GM21390 (cell line): Measurements from ENCODE around the gene ABCC8.
"Not testable (repeated sequence)": the region's sequence is repeated elsewhere in the genome, so short reads cannot be mapped to it uniquely, and the experiment has no call there.

Source experiments
- ATAC-seq: cut with Tn5 transposase; IDR thresholded peaks from one replicate; pipeline ENCODE4 v1.9.1; 2021; ENCODE audit not compliant: unreplicated experiment

ABCC8 gene

DNA sequence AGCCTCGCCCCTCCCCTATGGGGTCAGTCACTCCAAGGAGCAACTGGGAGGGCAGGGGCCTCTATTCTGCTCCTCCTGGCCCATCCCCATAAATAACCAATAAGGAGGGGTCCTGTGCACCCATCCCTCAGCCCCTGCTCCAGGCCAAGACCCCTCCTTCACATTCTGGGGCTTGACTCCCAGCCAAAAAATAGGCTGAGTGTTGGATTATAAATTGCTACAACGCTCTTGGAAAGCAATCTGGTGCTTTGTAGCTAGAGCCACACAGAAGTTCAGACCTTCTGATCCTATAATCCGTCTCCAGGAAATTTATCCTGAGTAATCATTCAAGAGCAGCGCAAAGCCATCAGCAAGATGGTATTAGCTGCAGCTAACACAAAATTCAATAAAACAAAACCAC lies 42.5 kb downstream of the ABCC8 start:
- no peak for ATAC-seq

DNA sequence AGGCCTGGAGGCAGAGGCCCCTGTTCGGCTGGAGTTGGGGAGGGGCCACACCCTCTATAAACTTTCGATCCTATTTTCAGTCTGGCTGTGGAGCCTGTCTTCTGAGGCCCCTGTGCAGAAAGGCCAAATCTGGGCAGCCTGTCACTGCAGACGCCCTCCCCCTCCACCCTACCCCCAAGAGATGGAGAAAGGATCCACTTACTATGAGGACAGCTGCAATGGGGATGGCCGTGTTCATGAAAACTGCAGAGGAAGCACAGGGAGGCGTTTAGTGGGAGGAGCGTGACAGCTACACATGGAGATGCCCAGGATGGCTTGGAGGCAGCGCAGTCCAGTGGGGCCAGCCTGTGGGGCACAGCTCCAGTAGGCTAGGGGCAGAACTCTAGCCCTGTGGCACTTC lies 44.6 kb downstream of the ABCC8 start:
- ATAC-seq = no peak

DNA sequence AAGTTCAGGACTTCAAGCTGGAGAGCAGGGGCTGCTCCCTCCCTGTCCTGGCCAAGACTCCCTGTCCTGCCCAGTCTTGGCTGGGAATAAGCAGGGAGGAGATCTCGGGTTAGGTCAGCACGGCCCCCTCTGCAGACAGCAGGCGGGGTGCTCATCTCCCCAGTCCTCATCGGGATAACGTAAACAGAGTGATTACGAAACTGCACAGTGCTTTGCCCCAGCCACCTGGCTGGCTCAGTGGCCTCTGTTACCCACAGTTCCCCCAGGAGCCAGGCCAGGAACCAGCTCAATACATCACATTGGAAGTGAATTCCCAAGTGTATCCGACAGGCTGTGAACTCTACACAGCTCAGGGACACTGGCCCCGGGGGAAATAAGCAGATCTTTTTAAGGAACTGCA lies 45.5 kb downstream of the ABCC8 start:
- ATAC-seq = no peak

DNA sequence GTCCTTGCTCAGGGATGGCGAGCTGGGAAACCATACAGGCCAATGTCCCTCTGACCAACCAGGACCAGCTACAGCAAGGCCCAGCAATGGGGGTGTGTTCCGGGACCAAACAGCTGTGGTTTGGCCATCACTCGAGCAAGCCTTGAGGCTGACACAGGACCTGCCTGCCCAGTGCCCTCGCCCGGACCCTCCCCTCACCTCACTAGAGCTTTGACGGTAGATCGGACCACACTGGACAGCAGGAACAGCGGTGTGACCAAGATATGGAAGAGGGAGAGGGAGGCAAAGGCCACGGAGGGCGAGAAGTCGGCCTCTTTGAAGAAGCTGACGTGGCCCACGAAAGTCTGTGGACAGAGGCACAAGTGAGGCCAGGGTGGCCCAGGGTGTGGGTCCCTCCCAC lies 46.0 kb downstream of the ABCC8 start:
- ATAC-seq = no peak

DNA sequence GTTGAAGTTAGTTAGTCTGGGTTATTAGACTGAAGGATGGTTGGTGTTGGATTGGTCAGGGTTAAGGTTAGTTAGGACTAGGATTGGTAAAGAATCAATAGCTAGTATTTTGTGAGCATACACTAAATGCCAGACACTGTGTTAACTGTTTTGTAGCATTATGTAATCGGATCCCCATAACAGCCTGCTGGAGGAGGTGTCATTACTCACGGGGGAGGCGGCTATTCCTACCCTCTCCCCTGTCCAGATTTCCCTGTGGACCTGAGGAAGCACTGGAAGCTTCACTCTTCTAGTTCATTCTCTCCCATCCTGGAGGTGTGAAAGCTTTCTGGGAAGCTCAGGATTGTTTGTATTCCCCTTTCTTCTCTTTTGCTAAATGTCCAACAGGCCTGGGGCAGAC lies 47.7 kb downstream of the ABCC8 start:
- ATAC-seq = no peak

DNA sequence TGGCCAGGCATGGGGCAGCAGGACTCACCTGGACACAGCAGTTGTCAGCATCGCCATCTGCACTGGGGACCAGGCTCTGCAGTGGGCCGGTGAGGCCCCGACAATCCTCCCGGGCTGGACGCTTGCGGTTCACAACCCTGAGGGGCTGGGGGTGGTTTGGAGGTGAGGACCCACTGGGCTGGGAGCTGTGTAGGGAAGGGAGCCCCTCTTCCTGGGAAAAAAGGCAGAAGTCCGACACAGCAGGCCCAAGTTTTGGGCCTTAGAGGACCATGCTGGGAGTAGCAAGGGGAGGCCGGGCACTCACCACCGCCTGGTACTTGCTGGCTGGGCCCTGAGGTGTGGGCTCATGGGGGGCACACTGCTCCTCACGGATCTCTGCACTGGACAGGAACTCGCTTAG lies 48.4 kb downstream of the ABCC8 start:
- ATAC-seq = no peak

DNA sequence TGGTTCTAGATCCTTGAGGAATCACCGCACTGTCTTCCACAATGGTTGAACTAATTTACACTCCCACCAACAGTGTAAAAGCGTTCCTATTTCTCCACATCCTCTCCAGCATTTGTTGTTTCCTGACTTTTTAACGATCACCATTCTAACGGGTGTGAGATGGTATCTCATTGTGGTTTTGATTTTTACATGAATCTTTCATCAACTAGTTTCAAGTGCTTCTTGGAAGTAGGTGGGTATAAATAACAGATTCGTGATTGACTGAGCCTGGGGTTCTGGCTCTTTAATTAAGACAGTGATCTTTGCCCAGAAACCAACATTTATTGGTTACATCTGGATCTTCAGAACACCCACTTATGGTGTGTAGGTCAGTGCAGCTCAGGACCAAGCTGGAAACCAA lies 50.4 kb downstream of the ABCC8 start:
- not testable (repeated sequence) for ATAC-seq

DNA sequence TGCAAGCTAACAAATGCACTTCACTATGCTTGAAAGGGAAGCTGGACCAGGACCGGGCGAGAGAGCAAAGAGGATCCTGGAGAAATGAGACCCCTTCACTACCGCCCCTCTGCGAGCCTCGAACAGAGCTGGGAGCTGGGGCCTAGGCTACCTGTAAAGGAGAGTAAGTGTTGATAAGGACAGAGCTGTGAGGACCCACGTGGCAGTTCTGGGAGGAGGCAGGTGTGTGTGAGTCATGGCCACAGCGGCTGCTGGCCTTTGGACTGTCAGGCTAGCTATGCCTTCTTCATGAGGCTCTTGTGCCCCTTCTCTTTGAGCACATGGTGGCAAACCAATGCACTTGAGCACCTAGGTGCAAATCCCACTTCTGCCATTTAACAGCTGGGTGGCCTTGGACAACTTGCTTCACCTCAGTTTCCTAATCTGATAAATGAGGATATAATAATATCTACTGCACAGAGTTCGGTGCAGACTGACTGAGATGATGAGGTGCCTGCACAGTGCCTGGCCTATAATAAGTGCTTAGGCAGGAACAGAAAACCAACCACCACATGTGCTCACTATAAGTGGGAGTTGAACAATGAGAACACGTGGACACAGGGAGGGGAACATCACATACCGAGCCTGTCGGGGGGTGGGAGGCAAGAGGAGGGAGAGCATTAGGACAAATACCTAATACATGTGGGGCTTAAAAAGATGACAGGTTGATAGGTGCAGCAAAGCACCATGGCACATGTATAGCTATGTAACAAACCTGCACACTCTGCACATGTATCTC lies 52.9 kb downstream of the ABCC8 start:
- ATAC-seq = no peak

DNA sequence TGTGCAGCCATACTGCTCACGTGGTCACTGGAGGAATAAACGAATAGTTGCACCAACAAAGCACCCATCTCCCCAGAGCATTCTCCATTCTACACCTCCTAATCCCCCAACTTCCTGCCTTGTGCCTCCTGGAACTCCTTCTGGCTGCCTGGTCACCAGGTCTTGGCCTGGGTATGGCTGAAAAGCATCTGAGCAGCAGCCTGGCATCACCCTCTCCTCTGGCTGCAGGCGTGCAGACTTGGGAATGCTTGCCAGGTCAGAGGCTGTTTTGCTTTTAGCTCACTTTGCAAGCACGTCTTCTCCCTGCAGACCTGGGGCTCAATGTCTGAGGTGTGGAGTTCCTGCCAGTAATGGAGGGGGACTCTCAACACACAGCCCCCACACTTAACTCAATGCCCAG lies 54.9 kb downstream of the ABCC8 start:
- no peak for ATAC-seq

DNA sequence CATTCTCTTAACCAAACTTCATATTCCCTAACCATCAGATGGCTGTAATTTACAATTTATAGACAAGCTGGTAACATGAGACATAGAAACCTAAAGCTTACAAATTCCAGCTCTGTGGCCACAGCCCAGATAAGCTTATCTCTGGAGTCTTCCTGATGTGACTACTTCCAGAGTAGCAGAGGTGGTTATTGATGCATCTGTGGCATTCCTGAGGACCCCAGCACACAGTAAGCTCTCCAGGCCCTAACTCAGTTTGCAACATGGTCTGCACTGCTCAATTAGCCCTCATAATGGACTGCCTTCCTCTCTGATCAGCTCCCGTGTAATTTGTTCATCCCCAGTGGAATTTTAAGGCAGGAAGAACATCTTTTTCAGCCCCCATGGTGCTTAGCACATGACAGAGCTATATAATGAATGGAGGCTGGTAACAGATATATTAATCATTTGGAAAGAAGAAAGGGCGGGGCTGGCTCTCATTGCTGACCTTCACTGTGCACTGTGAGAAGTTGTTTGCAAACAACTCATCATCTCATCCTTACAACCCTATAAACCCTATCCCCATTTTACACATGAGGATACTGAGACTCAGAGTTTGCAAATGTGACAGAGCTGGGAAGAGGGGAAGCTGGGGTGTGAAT lies 58.1 kb downstream of the ABCC8 start:
- ATAC-seq = no peak

DNA sequence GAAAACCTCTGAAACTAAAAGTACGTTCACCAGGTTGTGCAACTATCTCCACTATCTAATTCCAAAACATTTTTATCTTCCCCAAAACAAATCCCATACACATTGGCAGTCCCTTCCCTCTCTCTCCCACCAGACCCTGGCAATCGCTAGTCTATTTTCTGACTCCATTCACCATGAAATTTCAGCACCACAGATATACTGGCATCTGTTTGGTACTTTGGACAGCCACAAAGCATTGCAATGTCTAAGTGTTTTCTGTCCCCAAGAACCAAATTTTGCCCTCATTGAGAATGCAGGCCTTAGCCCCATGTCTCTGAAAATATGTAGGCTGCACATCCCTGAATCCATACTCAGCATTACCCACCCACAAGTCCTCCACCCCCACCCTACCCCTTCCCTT lies 60.2 kb downstream of the ABCC8 start:
- ATAC-seq = no peak

DNA sequence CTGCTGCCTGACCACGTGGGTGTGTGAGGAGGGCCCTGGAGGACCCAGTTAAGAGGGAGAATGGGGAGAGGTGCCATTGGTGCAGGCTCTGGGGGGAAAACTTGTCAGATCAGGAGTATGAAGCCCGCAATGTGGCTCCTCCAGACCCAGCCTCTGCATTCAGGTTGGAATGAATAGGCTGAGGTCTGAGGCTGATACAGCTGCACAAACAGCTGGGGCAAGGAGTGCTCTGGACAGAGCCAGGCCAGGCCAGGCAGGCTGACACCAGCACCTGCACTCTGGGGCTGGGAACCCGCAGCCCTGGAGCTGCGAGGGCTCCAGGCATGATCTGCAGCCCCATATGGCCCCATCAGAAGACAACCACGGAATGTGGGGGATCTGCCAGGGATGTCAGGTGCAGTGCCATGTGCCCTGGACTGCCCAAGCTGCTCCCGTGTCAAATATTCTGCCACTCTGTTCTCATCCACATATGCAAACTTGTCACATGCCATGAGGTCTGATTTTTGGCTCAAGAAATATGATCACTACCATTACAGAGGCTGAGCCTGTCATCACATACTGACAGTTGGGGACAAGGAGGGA lies 61.0 kb downstream of the ABCC8 start:
- no peak for ATAC-seq

DNA sequence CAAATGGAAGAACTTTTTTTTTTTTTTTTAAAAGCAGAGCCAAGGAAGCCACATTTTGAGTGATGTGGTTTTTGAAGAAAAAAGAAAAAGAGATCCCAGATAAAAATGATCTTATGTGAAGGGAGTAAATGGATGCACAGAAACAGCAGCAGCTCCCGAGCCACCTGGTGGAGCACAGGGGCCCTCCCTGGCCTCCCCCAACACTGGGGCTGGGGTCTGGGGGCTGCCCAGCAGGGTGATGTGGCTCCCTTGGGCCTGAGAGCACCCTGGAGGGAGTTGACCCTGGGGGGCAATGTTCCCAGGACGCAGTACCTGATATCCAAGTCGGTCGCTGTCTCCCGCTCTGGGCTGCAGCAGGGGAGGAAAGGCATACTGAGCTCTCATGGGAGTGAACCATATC lies 61.7 kb downstream of the ABCC8 start:
- ATAC-seq = no peak

DNA sequence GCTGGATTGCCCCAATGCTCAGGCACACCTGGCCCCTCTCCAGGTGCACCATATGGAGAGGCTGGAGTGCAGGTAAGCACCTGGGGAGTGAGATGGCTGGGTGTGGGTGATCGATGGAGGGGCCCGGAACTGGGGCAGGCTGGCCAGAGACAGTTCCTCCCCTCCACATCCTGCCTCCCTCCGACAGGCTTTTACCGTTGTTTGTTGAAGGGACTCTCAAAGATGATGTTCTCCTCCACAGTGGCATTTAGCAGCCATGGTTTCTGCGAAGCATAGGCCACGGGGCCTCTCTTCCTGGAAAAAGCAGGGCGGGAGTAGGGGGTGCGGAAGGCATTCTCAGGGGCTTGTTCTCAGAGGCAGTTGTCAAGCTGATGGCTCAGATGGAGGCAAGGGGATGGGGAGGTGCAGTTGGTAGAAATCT lies 62.3 kb downstream of the ABCC8 start:
- no peak for ATAC-seq

DNA sequence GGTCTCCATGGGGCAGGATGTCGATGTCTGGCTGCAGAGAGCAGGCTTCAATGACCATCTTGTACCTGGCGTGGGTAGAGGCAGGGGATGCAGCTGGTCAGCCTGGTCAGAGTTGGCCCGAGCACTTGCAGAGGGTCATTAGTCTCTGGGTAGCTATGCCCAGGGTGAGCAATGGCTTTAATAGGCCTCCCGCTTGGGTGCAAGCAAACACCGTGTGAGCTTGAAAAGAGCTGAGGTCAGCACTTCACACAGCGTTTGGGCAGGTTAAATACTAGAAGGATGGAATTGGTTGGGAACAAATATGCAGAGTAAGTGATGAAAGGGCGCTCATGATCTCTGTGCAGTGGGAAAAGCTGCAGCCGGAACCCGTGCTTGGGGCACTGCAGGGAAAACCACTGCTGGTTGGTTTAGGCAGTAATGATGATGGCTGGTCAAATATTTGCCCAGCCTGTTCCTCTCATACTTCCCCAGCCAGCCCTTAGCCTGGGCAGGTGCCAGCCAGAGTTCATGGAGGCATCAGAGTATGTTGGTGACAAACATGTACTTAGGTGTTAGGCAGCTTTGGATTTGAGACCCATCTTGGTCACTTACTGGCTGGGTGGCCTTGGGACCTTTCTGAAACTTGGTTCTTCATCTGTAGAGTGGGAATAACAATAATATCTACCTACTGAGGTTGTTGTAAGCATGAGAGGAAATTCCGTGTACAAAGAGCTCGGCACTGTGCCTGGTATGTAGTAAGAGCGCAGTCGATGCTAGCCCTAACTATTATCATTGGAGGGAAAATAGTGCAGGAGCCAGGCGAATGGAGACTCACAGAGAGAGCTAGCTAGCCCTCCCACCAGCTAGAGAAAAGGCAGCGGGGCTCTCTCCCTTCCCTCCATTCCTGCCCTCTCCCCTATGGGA lies 63.0 kb downstream of the ABCC8 start:
- no peak for ATAC-seq

DNA sequence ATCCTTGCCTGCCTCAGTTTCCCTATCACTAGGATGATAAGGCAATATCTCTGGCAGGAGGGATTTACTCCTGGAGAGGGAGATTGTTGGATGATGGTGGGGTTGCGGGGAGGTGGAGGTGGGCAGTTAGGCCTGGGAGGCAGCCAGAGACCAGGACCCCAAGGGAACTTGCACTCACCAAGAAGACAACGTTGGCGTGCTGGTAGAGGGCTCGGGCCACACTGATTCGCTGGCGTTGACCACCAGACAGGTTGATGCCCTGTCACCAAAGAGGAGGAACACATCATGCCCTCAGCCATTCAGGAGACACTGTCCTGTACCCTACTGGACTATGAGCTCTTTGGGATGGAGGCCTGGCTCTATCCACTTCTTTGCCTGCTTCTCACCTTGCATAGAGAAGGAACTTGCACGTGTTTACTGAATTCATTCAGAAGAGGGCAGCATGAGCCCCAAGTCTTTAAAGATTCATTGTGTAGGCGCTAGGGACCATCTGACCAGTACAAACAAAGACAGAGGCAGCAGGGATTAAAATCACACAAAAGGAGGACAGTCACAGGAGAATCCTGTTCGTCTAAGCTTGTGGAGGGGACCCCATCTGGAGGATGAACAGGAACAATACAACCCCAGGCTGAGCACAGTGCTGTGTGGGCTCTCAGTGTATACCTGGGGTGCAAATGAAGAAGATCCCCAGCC lies 64.0 kb downstream of the ABCC8 start:
- no peak for ATAC-seq

DNA sequence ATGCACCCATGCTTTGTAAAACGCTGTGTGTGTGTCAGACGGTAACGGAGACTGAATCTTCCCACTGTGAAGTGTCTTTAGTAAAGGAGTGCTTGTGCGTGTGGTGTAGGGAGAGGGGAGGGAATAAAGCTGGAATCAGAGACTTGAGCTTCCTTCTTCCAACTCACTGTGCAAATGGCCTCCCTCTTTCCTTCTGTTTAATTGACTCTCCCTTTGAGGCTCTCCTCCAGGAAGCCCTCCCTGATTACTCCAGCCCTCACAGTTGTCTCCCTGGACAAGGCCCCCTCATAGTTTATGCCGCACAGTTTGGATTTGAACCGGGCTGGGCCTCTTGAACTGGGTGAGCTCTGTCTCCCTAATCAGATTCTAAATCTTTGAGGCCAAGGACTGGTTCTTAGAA lies 65.2 kb downstream of the ABCC8 start:
- ATAC-seq = no peak

DNA sequence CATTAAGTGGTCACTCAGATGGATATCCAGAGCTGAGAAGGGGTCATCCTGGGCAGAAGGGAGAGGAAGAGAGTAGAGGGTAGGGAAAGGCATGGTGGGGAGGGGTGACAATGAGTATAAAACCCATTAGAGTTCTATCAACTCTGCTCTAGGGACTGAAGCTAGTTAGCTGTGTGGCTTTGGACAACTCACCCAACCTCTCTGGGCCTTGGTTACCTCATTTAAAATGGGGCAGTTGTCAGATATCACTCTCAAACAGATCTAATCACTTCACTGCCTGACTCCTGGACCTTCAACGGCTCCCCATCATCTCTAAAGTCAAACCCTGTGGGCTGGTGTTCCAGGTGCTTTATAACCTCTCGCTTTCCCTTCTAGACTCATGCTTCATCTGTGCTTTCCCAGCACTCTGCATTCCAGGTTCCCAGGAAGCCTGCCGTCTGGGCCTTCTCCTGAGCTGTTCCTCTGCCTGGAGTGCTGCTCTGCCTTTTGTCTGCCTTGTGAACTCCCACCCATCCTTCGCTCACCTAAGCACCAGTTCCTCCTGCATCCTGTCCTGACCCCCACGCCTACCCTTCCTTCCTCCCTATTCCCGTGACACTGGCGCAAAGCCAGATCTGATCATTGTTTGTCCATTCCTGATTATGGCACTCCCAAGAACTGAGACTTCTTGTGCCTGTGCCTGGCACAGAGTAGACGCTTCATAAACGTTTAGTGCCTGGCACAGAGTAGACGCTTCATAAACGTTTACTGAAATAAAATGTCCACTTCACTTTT lies 65.9 kb downstream of the ABCC8 start:
- no peak for ATAC-seq

DNA sequence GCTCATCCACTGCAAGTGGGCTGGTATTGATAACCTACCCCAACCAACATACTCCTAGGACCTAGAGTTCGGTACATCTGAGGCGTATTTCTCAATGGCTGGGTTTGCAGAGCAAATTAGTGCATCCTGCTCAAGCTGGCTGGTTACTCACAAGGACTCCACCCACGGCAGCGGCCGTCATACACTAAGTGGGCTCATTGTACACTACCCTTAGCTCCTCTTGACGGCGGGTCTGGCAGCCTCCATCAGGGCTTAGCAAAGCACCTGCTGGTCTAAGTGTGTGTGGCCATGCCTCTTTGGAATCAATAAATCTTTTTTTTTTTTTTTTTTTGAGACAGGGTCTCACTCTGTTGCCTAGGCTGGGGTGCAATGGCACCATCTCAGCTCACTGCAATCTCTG lies 68.0 kb downstream of the ABCC8 start:
- no peak for ATAC-seq

DNA sequence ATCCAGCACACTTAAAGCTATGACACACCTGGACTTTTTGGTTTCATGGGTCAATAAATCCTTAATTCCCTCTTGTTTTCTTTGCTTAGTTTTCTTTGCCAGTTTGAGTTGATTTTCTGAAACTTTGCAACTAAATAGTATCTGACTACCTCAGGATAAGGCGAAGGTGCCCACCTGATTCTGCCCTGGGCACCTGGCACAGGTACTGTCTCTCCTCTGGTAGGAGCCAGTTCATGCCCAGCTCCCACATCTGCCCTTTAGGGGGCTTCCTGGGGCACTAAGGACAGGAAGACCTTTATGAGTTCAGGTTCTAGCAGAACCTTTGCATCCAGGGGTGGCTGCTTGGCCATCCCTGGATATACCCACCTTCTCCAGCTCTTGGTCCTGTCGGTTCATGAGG lies 68.6 kb downstream of the ABCC8 start:
- ATAC-seq = no peak
